GM23248 (cell line): ENCODE results near the gene CUL9. TPM values are rescaled to one million over a fixed set of nuclear protein-coding genes. Genes with fewer than 3 reads are reported as not detected.

Source experiments
- DNase-seq: peaks from one replicate; pipeline ENCODE4 v3.0.0-alpha.2; 2015
- H2AFZ ChIP-seq: fragments of 200-600 bp; sonication (generic); 2 replicates; pipeline ENCODE4 v1.6.1; 2016; ENCODE audit warnings: antibody characterized with exemption
- H3F3A ChIP-seq: fragments of 200-600 bp; sonication (generic); 2 replicates; pipeline ENCODE4 v1.6.1; 2016; ENCODE audit warnings: mild to moderate bottlenecking, antibody characterized with exemption, mixed run types; ENCODE audit not compliant: insufficient read depth
- H3K27ac ChIP-seq: fragments of 200-600 bp; sonication (generic); 2 replicates; pipeline ENCODE4 v1.5.1; 2016; ENCODE audit warnings: mild to moderate bottlenecking
- H3K27me3 ChIP-seq: fragments of 200-600 bp; sonication (generic); replicated peaks from 2 replicates; pipeline ENCODE4 v1.6.1; 2016; ENCODE audit warnings: mild to moderate bottlenecking; ENCODE audit not compliant: insufficient read depth
- H3K36me3 ChIP-seq: fragments of 200-600 bp; sonication (generic); 2 replicates; pipeline ENCODE4 v1.6.1; 2016; ENCODE audit warnings: low read depth, mild to moderate bottlenecking
- H3K4me1 ChIP-seq: fragments of 200-600 bp; sonication (generic); 2 replicates; pipeline ENCODE4 v1.6.1; 2016; ENCODE audit warnings: mild to moderate bottlenecking; ENCODE audit not compliant: insufficient read depth
- H3K4me2 ChIP-seq: fragments of 200-600 bp; sonication (generic); one replicate; pipeline ENCODE4 v1.6.1; 2016; ENCODE audit warnings: mild to moderate bottlenecking; ENCODE audit not compliant: unreplicated experiment
- H3K4me3 ChIP-seq: fragments of 200-600 bp; sonication (generic); 2 replicates; pipeline ENCODE4 v1.5.1; 2016; ENCODE audit warnings: mild to moderate bottlenecking
- H3K79me2 ChIP-seq: fragments of 200-600 bp; sonication (generic); 2 replicates; pipeline ENCODE4 v1.6.1; 2016; ENCODE audit warnings: mild to moderate bottlenecking; ENCODE audit not compliant: insufficient read depth
- H3K9ac ChIP-seq: fragments of 200-600 bp; sonication (generic); 2 replicates; pipeline ENCODE4 v1.6.1; 2016; ENCODE audit warnings: mild to moderate bottlenecking
- H3K9me2 ChIP-seq: fragments of 200-600 bp; sonication (generic); 2 replicates; pipeline ENCODE4 v1.6.1; 2016; ENCODE audit warnings: mixed run types, mild to moderate bottlenecking, moderate library complexity; ENCODE audit not compliant: insufficient read depth
- H3K9me3 ChIP-seq: fragments of 200-600 bp; sonication (generic); one replicate; pipeline ENCODE4 v1.6.1; 2017; ENCODE audit warnings: low read depth
- H4K20me1 ChIP-seq: fragments of 200-600 bp; sonication (generic); 2 replicates; pipeline ENCODE4 v1.6.0; 2016; ENCODE audit not compliant: insufficient read depth
- EZH2 ChIP-seq: fragments of 200-600 bp; sonication (generic); IDR thresholded peaks from 2 replicates; pipeline ENCODE4 v1.6.1; 2018; ENCODE audit warnings: antibody characterized with exemption, mild to moderate bottlenecking; ENCODE audit not compliant: insufficient read depth, poor library complexity, severe bottlenecking
- EZH2phosphoT487 ChIP-seq: fragments of 200-600 bp; sonication (generic); IDR thresholded peaks from 2 replicates; pipeline ENCODE4 v1.6.1; 2018; ENCODE audit warnings: antibody characterized with exemption, moderate library complexity, mild to moderate bottlenecking, low read depth; ENCODE audit not compliant: insufficient read depth
- WGBS, 2 experiments: methylation state at CpG; one replicate each; pipeline ENCODE4 v1.1.6; 2015 to 2017; ENCODE audit warnings: low lambda C conversion rate in 2 of 2, low coverage in 1 of 2; ENCODE audit errors: missing lambda C conversion rate in 2 of 2; 5-methylcytosine and 5-hydroxymethylcytosine counted together
- in situ Hi-C: fragments of 300-500 bp; cut with MboI; formaldehyde crosslinking; loops from 2 replicates; pipeline ENCODE4 v1.15.0; 2020
- polyA plus RNA-seq: library from polyadenylated mRNA; unstranded; fragments of >200 nt; fragmentation: Nextera tagmentation; extraction: Ambion mirVana; gene quantifications from 2 replicates; pipeline ENCODE4 v1.2.1, GENCODE V29; 2016
- total RNA-seq: library from RNA; depleted of rRNA; stranded (reverse); fragments of >200 nt; shearing (Covaris generic); gene quantifications from 2 replicates; pipeline ENCODE4 v1.2.3, GENCODE V29; 2014

CUL9 gene
- total and polyA plus RNA-seq, 2 experiments from 2014 or later, result 8.5 to 15.0 TPM

GRCh38 chr6:43260791-43261190 lies 78.8 kb downstream of the CUL9 start:
- Histone ChIP-seq H4K20me1 (no peaks in the 10 kb centered on the region), H3K27me3 (no peaks in the 10 kb centered on the region), H3K4me1 (no peaks in the 10 kb centered on the region), H3K79me2 (no peaks in the 10 kb centered on the region), H3K9me2 (no peaks in the 10 kb centered on the region), H3K4me3 (no peak overlapping the region), H3K4me2 (no peak overlapping the region), H2AFZ (no peak overlapping the region), H3K9ac (no peak overlapping the region), H3K36me3 (no peaks in the 10 kb centered on the region), H3F3A (no peaks in the 10 kb centered on the region), H3K9me3 (no peaks in the 10 kb centered on the region), H3K27ac (no peak overlapping the region)
- no peak for DNase-seq
- TF ChIP-seq EZH2phosphoT487 (no peak), EZH2 (no peak)
- 69 to 74% methylated on average over 4 of the region's 4 CpGs for WGBS, 2 experiments
- in situ Hi-C loops, result no loop called here

GRCh38 chr6:43261198-43261597 lies 79.2 kb downstream of the CUL9 start:
- no peak for DNase-seq
- H3K9me2 ChIP-seq, result no peaks in the 10 kb centered on the region
- H3F3A ChIP-seq, result no peaks in the 10 kb centered on the region
- TF ChIP-seq EZH2phosphoT487 (no peak), EZH2 (no peak)
- in situ Hi-C loops, result no loop called here
- H2AFZ ChIP-seq, result no peak overlapping the region
- no peaks in the 10 kb centered on the region for H3K36me3 ChIP-seq
- H3K27me3 ChIP-seq, result no peaks in the 10 kb centered on the region
- no peak overlapping the region for H3K27ac ChIP-seq
- H3K4me1 ChIP-seq, result no peaks in the 10 kb centered on the region
- WGBS, 2 experiments, result 67 to 72% methylated on average over 5 of the region's 5 CpGs
- H3K4me2 ChIP-seq, result no peak overlapping the region
- no peak overlapping the region for H3K4me3 ChIP-seq
- H3K9me3 ChIP-seq, result no peaks in the 10 kb centered on the region
- H3K79me2 ChIP-seq, result no peaks in the 10 kb centered on the region
- H4K20me1 ChIP-seq, result no peaks in the 10 kb centered on the region
- no peak overlapping the region for H3K9ac ChIP-seq

DNA sequence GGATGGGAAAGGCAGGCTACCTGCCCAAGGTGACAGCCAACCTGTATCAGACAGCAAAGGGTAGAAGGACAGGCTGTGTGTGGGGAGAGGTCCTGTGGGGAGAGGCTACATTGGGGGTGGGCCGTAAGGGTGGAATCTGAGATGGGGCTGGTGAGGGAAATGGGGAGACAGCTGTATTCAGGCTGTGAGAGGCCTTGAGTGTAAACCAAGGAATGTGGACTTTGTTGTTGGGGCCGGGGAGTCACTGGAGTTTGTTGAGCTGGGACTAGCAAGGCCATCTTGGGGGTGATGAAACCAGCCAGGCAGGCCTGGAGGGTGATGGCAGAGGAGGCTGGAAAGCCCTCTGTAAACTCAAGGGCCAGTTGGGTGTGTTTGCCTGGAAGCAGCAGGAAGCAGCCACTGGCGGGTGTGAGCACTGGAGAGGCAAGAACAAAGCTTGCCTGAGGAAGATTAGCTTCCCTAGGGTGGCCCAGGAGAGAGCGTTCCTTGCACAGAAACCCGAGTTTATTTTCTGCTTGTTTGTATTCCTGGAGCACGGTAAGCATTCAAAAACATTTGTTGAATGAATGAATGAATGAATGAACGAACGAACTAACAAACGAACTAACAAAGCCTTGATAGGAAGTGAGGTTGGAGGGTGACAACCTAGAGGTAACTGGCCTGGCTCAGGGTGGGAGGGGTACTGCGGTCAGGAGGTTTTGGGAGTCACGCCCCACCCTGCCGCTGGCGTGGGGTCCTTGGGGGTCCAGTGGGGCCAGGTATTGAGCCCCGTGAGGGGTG lies 80.2 kb downstream of the CUL9 start:
- Histone ChIP-seq H4K20me1 (no peaks in the 10 kb centered on the region), H3K4me3 (no peak overlapping the region), H3K27ac (no peak overlapping the region), H3F3A (no peaks in the 10 kb centered on the region), H3K79me2 (no peaks in the 10 kb centered on the region), H3K36me3 (no peaks in the 10 kb centered on the region), H3K9ac (no peak overlapping the region), H2AFZ (no peak overlapping the region), H3K9me2 (no peaks in the 10 kb centered on the region), H3K9me3 (no peaks in the 10 kb centered on the region), H3K4me1 (no peaks in the 10 kb centered on the region), H3K4me2 (no peak overlapping the region), H3K27me3 (no peaks in the 10 kb centered on the region; the same call in 1 of the 2 replicates)
- in situ Hi-C loops, result no loop called here
- DNase-seq, result peak; percentile 25
- TF ChIP-seq EZH2phosphoT487 (no peak), EZH2 (no peak)
- 75 to 76% methylated on average over 13 to 14 of the region's 14 CpGs for WGBS, 2 experiments

- H3K4me3 ChIP-seq, result no peak overlapping the region
- H2AFZ ChIP-seq, result no peak overlapping the region
- H3K4me2 ChIP-seq, result no peak overlapping the region
- H3K9me2 ChIP-seq, result no peaks in the 10 kb centered on the region
- H3F3A ChIP-seq, result no peaks in the 10 kb centered on the region
- in situ Hi-C loops, result no loop called here
- H3K36me3 ChIP-seq, result no peaks in the 10 kb centered on the region
- no peaks in the 10 kb centered on the region; the same call in 1 of the 2 replicates for H3K27me3 ChIP-seq
- H3K79me2 ChIP-seq, result no peaks in the 10 kb centered on the region
- WGBS, 2 experiments, result 75 to 77% methylated on average over 34 to 39 of the region's 39 CpGs
- H4K20me1 ChIP-seq, result no peaks in the 10 kb centered on the region
- TF ChIP-seq EZH2 (no peak), EZH2phosphoT487 (no peak)
- H3K4me1 ChIP-seq, result no peaks in the 10 kb centered on the region
- H3K9me3 ChIP-seq, result no peaks in the 10 kb centered on the region
- H3K27ac ChIP-seq, result no peak overlapping the region
- no peak overlapping the region for H3K9ac ChIP-seq
- DNase-seq, result no peak
Observed at GRCh38 chr6:43262780-43263313, 80.9 kb downstream of the CUL9 start.
